ENCODE results near the gene ZNF605. TPM values are rescaled to one million over a fixed set of nuclear protein-coding genes. Genes with fewer than 3 reads are reported as not detected.
A peak's percentile ranks its signal among the peaks of the same experiment; 100 is the strongest.

Gene ZNF605
- total RNA-seq, 1 experiment from 2014 or later: 20.6 TPM

DNA sequence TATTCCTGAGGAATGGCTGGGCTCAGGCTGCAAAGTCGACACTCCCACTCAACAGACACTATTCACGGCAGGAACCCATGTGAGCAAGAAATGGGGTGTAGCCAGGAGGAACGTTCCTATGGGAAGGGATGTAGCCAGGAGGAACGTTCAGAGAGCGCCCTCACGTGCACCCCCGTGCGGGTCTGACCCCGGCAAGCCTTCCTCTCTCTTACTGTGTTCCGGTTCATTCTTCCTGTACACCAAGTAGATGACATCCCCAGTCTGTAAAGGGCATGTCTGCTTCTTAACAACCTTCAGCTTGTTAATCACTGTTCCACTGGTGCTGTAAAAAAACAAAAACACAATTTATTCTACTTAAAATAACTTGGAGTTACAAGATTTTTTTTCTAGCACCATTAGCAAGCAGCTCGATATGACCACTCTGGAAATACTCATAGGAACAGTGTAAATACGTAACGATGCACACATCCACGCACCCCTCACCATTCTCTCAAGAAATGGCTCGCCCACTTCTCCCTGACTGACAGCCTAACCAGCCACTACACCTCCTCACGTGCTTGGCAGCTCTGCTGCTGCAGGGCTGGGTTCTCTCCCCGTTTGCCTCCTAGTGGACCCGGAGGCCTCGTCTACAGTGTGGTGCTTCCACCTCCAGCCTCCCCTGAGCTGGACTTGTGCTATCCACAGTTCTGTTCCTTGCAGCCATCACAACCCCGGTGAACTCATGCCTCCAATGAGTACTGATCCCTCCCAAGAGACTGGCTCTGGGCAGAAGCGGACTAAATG is 83.8 kb downstream of the ZNF605 start:
- TF ChIP-seq, protein P1, sequence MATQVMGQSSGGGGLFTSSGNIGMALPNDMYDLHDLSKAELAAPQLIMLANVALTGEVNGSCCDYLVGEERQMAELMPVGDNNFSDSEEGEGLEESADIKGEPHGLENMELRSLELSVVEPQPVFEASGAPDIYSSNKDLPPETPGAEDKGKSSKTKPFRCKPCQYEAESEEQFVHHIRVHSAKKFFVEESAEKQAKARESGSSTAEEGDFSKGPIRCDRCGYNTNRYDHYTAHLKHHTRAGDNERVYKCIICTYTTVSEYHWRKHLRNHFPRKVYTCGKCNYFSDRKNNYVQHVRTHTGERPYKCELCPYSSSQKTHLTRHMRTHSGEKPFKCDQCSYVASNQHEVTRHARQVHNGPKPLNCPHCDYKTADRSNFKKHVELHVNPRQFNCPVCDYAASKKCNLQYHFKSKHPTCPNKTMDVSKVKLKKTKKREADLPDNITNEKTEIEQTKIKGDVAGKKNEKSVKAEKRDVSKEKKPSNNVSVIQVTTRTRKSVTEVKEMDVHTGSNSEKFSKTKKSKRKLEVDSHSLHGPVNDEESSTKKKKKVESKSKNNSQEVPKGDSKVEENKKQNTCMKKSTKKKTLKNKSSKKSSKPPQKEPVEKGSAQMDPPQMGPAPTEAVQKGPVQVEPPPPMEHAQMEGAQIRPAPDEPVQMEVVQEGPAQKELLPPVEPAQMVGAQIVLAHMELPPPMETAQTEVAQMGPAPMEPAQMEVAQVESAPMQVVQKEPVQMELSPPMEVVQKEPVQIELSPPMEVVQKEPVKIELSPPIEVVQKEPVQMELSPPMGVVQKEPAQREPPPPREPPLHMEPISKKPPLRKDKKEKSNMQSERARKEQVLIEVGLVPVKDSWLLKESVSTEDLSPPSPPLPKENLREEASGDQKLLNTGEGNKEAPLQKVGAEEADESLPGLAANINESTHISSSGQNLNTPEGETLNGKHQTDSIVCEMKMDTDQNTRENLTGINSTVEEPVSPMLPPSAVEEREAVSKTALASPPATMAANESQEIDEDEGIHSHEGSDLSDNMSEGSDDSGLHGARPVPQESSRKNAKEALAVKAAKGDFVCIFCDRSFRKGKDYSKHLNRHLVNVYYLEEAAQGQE (IDR thresholded peaks at IDR 0.05; ENCODE audit: insufficient read depth in 1 of 2, low read depth in 2 of 2, low read length in 1 of 2): no peak
- TF ChIP-seq POLR2AphosphoS5 (IDR thresholded peaks at IDR 0.05; ENCODE audit: low read depth, low read length) (no peak), TCF7L2 (IDR thresholded peaks at IDR 0.05; ENCODE audit: low read depth, low read length) (no peak), SIN3A (IDR thresholded peaks at IDR 0.05; ENCODE audit: borderline replicate concordance, insufficient read depth, low read depth, low read length) (no peak)
- TF ChIP-seq, protein P2, sequence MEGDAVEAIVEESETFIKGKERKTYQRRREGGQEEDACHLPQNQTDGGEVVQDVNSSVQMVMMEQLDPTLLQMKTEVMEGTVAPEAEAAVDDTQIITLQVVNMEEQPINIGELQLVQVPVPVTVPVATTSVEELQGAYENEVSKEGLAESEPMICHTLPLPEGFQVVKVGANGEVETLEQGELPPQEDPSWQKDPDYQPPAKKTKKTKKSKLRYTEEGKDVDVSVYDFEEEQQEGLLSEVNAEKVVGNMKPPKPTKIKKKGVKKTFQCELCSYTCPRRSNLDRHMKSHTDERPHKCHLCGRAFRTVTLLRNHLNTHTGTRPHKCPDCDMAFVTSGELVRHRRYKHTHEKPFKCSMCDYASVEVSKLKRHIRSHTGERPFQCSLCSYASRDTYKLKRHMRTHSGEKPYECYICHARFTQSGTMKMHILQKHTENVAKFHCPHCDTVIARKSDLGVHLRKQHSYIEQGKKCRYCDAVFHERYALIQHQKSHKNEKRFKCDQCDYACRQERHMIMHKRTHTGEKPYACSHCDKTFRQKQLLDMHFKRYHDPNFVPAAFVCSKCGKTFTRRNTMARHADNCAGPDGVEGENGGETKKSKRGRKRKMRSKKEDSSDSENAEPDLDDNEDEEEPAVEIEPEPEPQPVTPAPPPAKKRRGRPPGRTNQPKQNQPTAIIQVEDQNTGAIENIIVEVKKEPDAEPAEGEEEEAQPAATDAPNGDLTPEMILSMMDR (IDR thresholded peaks at IDR 0.05): no peak
- H3K4me3 ChIP-seq (ENCODE audit: low read depth in 2 of 2, low read length in 2 of 2): no peak overlapping the region
- in situ Hi-C loops (cut with HindIII; ENCODE audit: low pct_unique_long_range_greater_than_20kb, low sequenced_read_pairs) (no loop called here), intact Hi-C loops (cut with micrococcal nuclease; ENCODE audit: unreplicated experiment) (no loop called here)
- peaks cover 11% of the 10 kb centered on the region for H3K36me3 ChIP-seq (ENCODE audit: control insufficient read depth, insufficient read depth, low read length)
- CTCF ChIA-PET: no interaction called here
- no peak overlapping the region for H3K27ac ChIP-seq (ENCODE audit: low read length)
- ATAC-seq (no peak), DNase-seq (ENCODE audit: low read depth, low spot score) (no peak)
- no peaks in the 10 kb centered on the region for H3K4me1 ChIP-seq (ENCODE audit: control insufficient read depth, insufficient read depth, low read length)
- POLR2A ChIA-PET: no interaction called here
- no peaks in the 10 kb centered on the region for H3K27me3 ChIP-seq (ENCODE audit: control insufficient read depth, insufficient read depth, low read length)
- BruUV-seq (replicated peaks): TSS peak; percentile 40
- H3K9me3 ChIP-seq (ENCODE audit: control insufficient read depth, insufficient read depth, low read depth, low read length): no peaks in the 10 kb centered on the region

DNA sequence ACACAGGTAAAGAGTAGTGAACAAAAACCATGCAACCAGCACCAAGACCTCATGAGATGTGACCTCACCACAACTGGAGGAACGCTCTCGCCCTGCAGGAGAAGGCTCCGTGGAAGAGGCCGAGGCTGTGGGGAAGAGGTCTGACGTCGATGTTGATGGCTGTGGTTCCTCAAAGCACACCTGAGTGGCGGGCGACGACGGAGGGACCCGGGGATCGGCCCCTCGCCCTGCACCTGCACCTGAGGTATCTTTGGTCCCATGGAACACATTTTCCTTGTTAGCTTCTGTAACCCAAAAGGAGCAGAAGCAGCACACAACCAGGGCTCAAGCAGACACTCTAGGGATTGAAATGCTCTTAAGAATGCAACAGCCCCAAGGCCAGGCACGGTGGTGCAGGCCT is 86.6 kb downstream of the ZNF605 start:
- H3K4me3 ChIP-seq (ENCODE audit: low read depth in 2 of 2, low read length in 2 of 2): no peak overlapping the region
- H3K36me3 ChIP-seq (ENCODE audit: control insufficient read depth, insufficient read depth, low read length): peaks cover 16% of the 10 kb centered on the region
- ChIA-PET POLR2A (no interaction called here), CTCF (no interaction called here)
- TF ChIP-seq POLR2AphosphoS5 (IDR thresholded peaks at IDR 0.05; ENCODE audit: low read depth, low read length): no peak
- intact Hi-C loops (cut with micrococcal nuclease; ENCODE audit: unreplicated experiment): no loop called here
- no peak for ATAC-seq
- BruUV-seq (replicated peaks): no TSS peak
- DNase-seq (ENCODE audit: low read depth, low spot score): no peak
- H3K4me1 ChIP-seq (ENCODE audit: control insufficient read depth, insufficient read depth, low read length): no peaks in the 10 kb centered on the region
- no peak overlapping the region for H3K27ac ChIP-seq (ENCODE audit: low read length)
- in situ Hi-C loops (cut with HindIII; ENCODE audit: low pct_unique_long_range_greater_than_20kb, low sequenced_read_pairs): no loop called here
- H3K9me3 ChIP-seq (ENCODE audit: control insufficient read depth, insufficient read depth, low read depth, low read length): no peaks in the 10 kb centered on the region
- H3K27me3 ChIP-seq (ENCODE audit: control insufficient read depth, insufficient read depth, low read length): no peaks in the 10 kb centered on the region

Other genes with a start within 250 kb of the ZNF605 start
- gene PGAM5, start 245.5 kb downstream of the ZNF605 start, total RNA-seq (2021; ENCODE audit: unreplicated experiment): 116 TPM
- gene ANKLE2, start 194.5 kb downstream of the ZNF605 start, total RNA-seq (2021; ENCODE audit: unreplicated experiment): 88.7 TPM
- gene GOLGA3, start 127.4 kb downstream of the ZNF605 start, total RNA-seq (2021; ENCODE audit: unreplicated experiment): 61.1 TPM
- 74.0 TPM for gene CHFR, start 68.7 kb downstream of the ZNF605 start, total RNA-seq (2021; ENCODE audit: unreplicated experiment)
- 22.1 TPM for gene ZNF26, start 30.1 kb upstream of the ZNF605 start, total RNA-seq (2021; ENCODE audit: unreplicated experiment)
- 36.8 TPM for gene ZNF84, start 81.2 kb upstream of the ZNF605 start, total RNA-seq (2021; ENCODE audit: unreplicated experiment)
- 14.3 TPM for gene ZNF140, start 124.6 kb upstream of the ZNF605 start, total RNA-seq (2021; ENCODE audit: unreplicated experiment)
- 2.2 TPM for gene ZNF891, start 174.0 kb upstream of the ZNF605 start, total RNA-seq (2021; ENCODE audit: unreplicated experiment)
- gene ZNF10, start 174.3 kb upstream of the ZNF605 start, total RNA-seq (2021; ENCODE audit: unreplicated experiment): 12.4 TPM
- 22.4 TPM for gene ZNF268, start 225.2 kb upstream of the ZNF605 start, total RNA-seq (2021; ENCODE audit: unreplicated experiment)

All from Panc1 (cell line).